Measurements from ENCODE around the gene ZNF768. TPM values are rescaled to one million over a fixed set of nuclear protein-coding genes. Genes with fewer than 3 reads are reported as not detected.

The ZNF768 gene
- polyA plus RNA-seq, 1 experiment, result 9.8 TPM

DNA sequence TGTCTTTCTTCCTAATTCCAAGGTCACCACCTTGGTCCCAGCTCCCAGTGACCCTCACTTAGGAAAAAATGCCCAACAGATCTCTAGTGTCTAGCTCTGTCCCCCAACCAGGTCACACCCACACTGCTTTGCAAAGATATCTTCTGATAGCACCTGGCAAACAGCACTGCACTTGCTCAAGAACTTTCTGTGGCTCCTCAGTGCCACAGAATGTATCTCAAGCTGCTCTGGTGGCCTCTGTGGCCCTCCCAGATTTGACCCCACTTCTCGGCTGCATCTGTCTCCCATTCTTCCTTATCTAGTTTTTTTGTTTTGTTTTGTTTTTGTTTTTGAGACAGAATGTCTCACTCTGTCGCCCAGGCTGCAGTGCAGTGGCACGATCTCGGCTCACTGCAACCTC lies 40.2 kb upstream of the ZNF768 start:
- no peak for TF ChIP-seq CTCF (IDR thresholded peaks at IDR 0.05; ENCODE audit: low read depth, low read length)
- DNase-seq (ENCODE audit: low read depth, low spot score), result no peak
- H3K27ac ChIP-seq (ENCODE audit: low read depth, low read length), result no peak overlapping the region
- H3K9me3 ChIP-seq (ENCODE audit: control insufficient read depth, insufficient read depth, low read length), result peaks cover 1% of the 10 kb centered on the region; the same call in 1 of the 2 replicates
- H3K4me3 ChIP-seq (ENCODE audit: low read depth, low read length), result no peak overlapping the region
- POLR2A ChIA-PET, result interaction anchor here (1.0 kb wide), 1 partner anchor 159 kb away, joined by 3 read pairs; the partner anchor contains the start of gene ZNF771
- peaks cover 4% of the 10 kb centered on the region for H3K27me3 ChIP-seq (ENCODE audit: control insufficient read depth, insufficient read depth, low read length)
- CTCF ChIA-PET, result interaction anchor here (1.0 kb wide), 1 partner anchor 137 kb away, joined by 4 read pairs; the partner anchor contains the start of gene DCTPP1

DNA sequence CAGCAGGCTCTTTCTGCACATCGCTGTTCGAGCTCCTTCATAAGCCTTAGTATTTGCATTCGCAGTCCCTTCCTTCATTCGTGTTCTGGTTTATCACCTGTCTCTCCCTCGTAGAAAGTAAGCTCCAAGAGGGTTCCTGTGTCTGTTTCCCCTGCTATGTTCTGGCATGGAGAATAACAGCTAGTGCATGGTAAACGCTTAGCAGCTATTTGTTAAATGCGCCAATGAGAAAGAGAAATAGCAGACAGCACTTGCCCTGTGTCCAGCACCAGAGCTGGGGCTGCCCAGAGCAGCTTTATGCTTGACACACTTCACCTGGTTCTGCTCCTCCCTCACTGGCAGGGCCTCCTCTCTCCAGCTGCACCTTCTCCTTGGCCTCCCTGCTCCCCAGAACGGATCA lies 39.6 kb upstream of the ZNF768 start:
- CTCF ChIA-PET, result interaction anchor here (0.7 to 1.0 kb wide), 2 partner anchors 32 to 136 kb away, joined by 3 to 4 read pairs; partner anchors contain the start of gene DCTPP1

DNA sequence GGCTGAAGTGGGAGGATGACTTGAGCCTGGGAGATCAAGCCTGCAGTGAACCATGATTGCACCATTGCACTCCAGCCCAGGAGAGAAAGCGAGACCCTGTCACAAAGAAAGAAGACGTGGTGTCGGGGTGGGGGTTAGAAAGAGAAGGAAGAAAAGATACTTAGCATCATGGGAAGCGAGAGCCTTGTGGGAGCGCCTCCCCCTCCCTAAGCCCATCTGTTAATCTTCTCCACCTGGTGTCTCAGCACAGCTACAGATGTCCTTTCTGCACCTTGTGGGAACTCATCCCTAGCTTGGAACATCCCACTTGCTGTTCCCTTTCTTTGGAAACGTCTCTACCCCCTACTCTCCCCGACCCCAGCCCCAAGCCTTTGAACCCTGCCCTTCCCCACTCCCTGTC lies 39.2 kb upstream of the ZNF768 start:
- TF ChIP-seq CTCF (IDR thresholded peaks at IDR 0.05; ENCODE audit: low read depth, low read length), result no peak
- H3K9me3 ChIP-seq (ENCODE audit: control insufficient read depth, insufficient read depth, low read length), result peaks cover 6% of the 10 kb centered on the region; the same call in 1 of the 2 replicates
- DNase-seq (ENCODE audit: low read depth, low spot score), result no peak
- peaks cover 4% of the 10 kb centered on the region for H3K27me3 ChIP-seq (ENCODE audit: control insufficient read depth, insufficient read depth, low read length)
- ChIA-PET POLR2A (interaction anchor here (0.6 kb wide), 2 partner anchors 31 to 224 kb away, joined by 3 to 4 read pairs; no protein-coding TSS in a partner anchor), CTCF (interaction anchor here (0.7 kb wide), 1 partner anchor 33 kb away, joined by 3 read pairs; no protein-coding TSS in a partner anchor)
- H3K27ac ChIP-seq (ENCODE audit: low read depth, low read length), result no peak overlapping the region
- no peak overlapping the region for H3K4me3 ChIP-seq (ENCODE audit: low read depth, low read length)

More for the DNA sequence above, 39.6 kb upstream of the ZNF768 start:
- Histone ChIP-seq H3K27ac (ENCODE audit: low read depth, low read length) (no peak overlapping the region), H3K9me3 (ENCODE audit: control insufficient read depth, insufficient read depth, low read length) (peaks cover 6% of the 10 kb centered on the region; the same call in 1 of the 2 replicates), H3K4me3 (ENCODE audit: low read depth, low read length) (no peak overlapping the region), H3K27me3 (ENCODE audit: control insufficient read depth, insufficient read depth, low read length) (peaks cover 4% of the 10 kb centered on the region)
- no peak for TF ChIP-seq CTCF (IDR thresholded peaks at IDR 0.05; ENCODE audit: low read depth, low read length)
- no peak for DNase-seq (ENCODE audit: low read depth, low spot score)
- POLR2A ChIA-PET, result no interaction called here

GRCh38 chr16:30562021-30562420 lies 35.7 kb upstream of the ZNF768 start:
- TF ChIP-seq CTCF (IDR thresholded peaks at IDR 0.05; ENCODE audit: low read depth, low read length), result no peak
- no peak overlapping the region for H3K4me3 ChIP-seq (ENCODE audit: low read depth, low read length)
- ChIA-PET POLR2A (no interaction called here), CTCF (no interaction called here)
- DNase-seq (ENCODE audit: low read depth, low spot score), result no peak
- H3K9me3 ChIP-seq (ENCODE audit: control insufficient read depth, insufficient read depth, low read length), result peaks cover 10% of the 10 kb centered on the region; the same call in 1 of the 2 replicates
- H3K27me3 ChIP-seq (ENCODE audit: control insufficient read depth, insufficient read depth, low read length), result peaks cover 4% of the 10 kb centered on the region
- H3K27ac ChIP-seq (ENCODE audit: low read depth, low read length), result no peak overlapping the region

DNA sequence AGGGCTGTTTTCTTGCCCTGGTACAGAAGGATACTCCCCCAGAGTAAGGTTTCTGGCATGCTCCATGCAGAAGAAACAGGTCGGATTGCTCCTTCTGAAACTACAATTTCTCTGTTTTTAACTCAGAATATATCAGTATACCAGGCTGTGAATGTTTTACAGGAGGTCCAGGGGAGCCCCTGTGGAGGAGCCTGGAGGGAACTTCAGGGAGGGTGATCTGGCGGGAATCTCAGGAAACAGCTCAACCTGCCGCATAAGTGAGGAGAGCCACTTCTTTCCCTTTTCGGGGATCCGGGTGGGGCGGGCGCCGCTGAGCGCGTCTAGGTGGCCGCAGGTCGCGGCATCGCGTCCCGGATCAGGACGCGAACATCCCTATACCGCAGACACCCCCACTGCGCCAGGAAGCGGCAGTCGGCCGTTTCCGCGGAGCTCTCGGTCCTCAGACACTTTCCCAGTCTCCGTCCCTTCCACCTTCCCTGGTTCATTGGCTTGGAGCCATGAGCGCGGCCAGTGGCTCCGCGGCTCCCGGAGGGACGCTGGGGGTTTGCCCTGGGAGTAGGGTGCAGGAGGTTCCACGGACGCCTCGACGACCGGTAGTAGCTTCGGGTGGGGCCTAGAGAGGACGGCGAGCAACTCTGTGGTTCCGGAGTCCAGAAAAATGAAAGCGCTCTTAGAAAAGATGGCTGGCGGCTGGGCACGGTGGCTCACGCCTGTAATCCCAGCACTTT lies 34.9 kb upstream of the ZNF768 start:
- H3K27ac ChIP-seq (ENCODE audit: low read depth, low read length), result no peak overlapping the region

More for the DNA sequence above, 34.9 kb upstream of the ZNF768 start:
- CTCF ChIA-PET, result no interaction called here
- DNase-seq (ENCODE audit: low read depth, low spot score), result no peak
- H3K27me3 ChIP-seq (ENCODE audit: control insufficient read depth, insufficient read depth, low read length), result peaks cover under 1% of the 10 kb centered on the region
- H3K4me3 ChIP-seq (ENCODE audit: low read depth, low read length), result no peak overlapping the region
- POLR2A ChIA-PET, result no interaction called here
- H3K9me3 ChIP-seq (ENCODE audit: control insufficient read depth, insufficient read depth, low read length), result peaks cover 10% of the 10 kb centered on the region; the same call in 1 of the 2 replicates
- TF ChIP-seq CTCF (IDR thresholded peaks at IDR 0.05; ENCODE audit: low read depth, low read length), result no peak

Measured in AG04450 (cell line).